WTC11 (cell line): ENCODE results near the gene FAM13C. TPM values are rescaled to one million over a fixed set of nuclear protein-coding genes. Genes with fewer than 3 reads are reported as not detected.

Source experiments
- ATAC-seq: fragments of 200-7000 bp; cut with Tn5 transposase; 2 replicates; pipeline ENCODE4 v1.10.0; 2021; ENCODE audit warnings: mild to moderate bottlenecking, moderate library complexity
- CTCF ChIA-PET: fragments of 300-600 bp; sonication (Branson Sonifier 250); formaldehyde crosslinking; loops from one replicate; lab custom pipeline; 2021; ENCODE audit warnings: antibody characterized with exemption; lab: Charles Lee
- POLR2A ChIA-PET: fragments of 350-600 bp; sonication (Branson Sonifier 250); formaldehyde crosslinking; loops from one replicate; lab custom pipeline; 2021; ENCODE audit warnings: antibody characterized with exemption; lab: Charles Lee
- DNase-seq: peaks from one replicate; pipeline ENCODE4 v3.0.0; 2021; ENCODE audit warnings: low spot score
- H3K27ac Mint-ChIP-seq: 2 replicates; pipeline ENCODE4 v1.8.0; 2021; ENCODE audit warnings: mixed read lengths
- H3K27me3 Mint-ChIP-seq: 2 replicates; pipeline ENCODE4 v1.8.0; 2021; ENCODE audit warnings: low read depth, mild to moderate bottlenecking, moderate library complexity, mixed read lengths
- H3K36me3 Mint-ChIP-seq: 2 replicates; pipeline ENCODE4 v1.8.0; 2021; ENCODE audit warnings: mixed read lengths
- H3K4me1 Mint-ChIP-seq: 2 replicates; pipeline ENCODE4 v1.8.0; 2022; ENCODE audit warnings: mixed read lengths
- H3K4me3 Mint-ChIP-seq: 2 replicates; pipeline ENCODE4 v1.8.0; 2021; ENCODE audit warnings: mild to moderate bottlenecking, moderate library complexity, mixed read lengths
- H3K9me3 Mint-ChIP-seq: 2 replicates; pipeline ENCODE4 v1.8.0; 2021; ENCODE audit warnings: mixed read lengths
- ATF1 ChIP-seq: sonication (generic); formaldehyde crosslinking; IDR thresholded peaks from 2 replicates; pipeline ENCODE4 v1.8.1; 2023; ENCODE audit warnings: mild to moderate bottlenecking, moderate library complexity, missing genetic modification reagents
- CBFB ChIP-seq: sonication (generic); formaldehyde crosslinking; IDR thresholded peaks from 2 replicates; pipeline ENCODE4 v1.8.1; 2022; ENCODE audit warnings: mild to moderate bottlenecking, low read depth, missing genetic modification reagents
- EMX1 ChIP-seq: fragments of 250-450 bp; sonication (Bioruptor Pico); IDR thresholded peaks from 2 replicates; pipeline ENCODE4 v1.8.0; 2021; ENCODE audit warnings: mild to moderate bottlenecking
- ETV6 ChIP-seq: sonication (generic); formaldehyde crosslinking; IDR thresholded peaks from 2 replicates; pipeline ENCODE4 v1.8.1; 2022; ENCODE audit warnings: mild to moderate bottlenecking, missing genetic modification reagents
- GRHL2 ChIP-seq: fragments of 250-450 bp; sonication (Bioruptor Pico); IDR thresholded peaks from 2 replicates; pipeline ENCODE4 v1.8.0; 2022; ENCODE audit warnings: mild to moderate bottlenecking, moderate library complexity; ENCODE audit not compliant: insufficient replicate concordance, severe bottlenecking
- IRF1 ChIP-seq: sonication (generic); formaldehyde crosslinking; IDR thresholded peaks from 2 replicates; pipeline ENCODE4 v1.8.0; 2023; ENCODE audit warnings: missing genetic modification reagents
- JUN ChIP-seq: sonication (generic); formaldehyde crosslinking; IDR thresholded peaks from 2 replicates; pipeline ENCODE4 v1.8.0; 2023; ENCODE audit warnings: mild to moderate bottlenecking, missing genetic modification reagents
- NR3C1 ChIP-seq: sonication (generic); formaldehyde crosslinking; conservative IDR thresholded peaks from 2 replicates; pipeline ENCODE4 v1.8.1; 2023; ENCODE audit warnings: low read depth, mild to moderate bottlenecking, missing genetic modification reagents
- PRRX2 ChIP-seq: fragments of 250-450 bp; sonication (Bioruptor Pico); IDR thresholded peaks from 2 replicates; pipeline ENCODE4 v1.8.0; 2021; ENCODE audit warnings: mild to moderate bottlenecking
- SMAD3 ChIP-seq: sonication (generic); formaldehyde crosslinking; IDR thresholded peaks from 2 replicates; pipeline ENCODE4 v1.8.0; 2022; ENCODE audit warnings: missing genetic modification reagents, mild to moderate bottlenecking, borderline replicate concordance
- SMAD4 ChIP-seq: sonication (generic); formaldehyde crosslinking; IDR thresholded peaks from 2 replicates; pipeline ENCODE4 v1.8.0; 2022; ENCODE audit warnings: mild to moderate bottlenecking, missing genetic modification reagents
- SOX15 ChIP-seq: fragments of 250-450 bp; sonication (Bioruptor Pico); IDR thresholded peaks from 2 replicates; pipeline ENCODE4 v1.9.0; 2021; ENCODE audit warnings: mild to moderate bottlenecking
- TEAD1 ChIP-seq: sonication (generic); formaldehyde crosslinking; IDR thresholded peaks from 2 replicates; pipeline ENCODE4 v1.8.0; 2022; ENCODE audit warnings: mild to moderate bottlenecking, missing genetic modification reagents
- TEAD4 ChIP-seq: sonication (generic); formaldehyde crosslinking; IDR thresholded peaks from 2 replicates; pipeline ENCODE4 v1.8.0; 2022; ENCODE audit warnings: mild to moderate bottlenecking, missing genetic modification reagents
- ZNF138 ChIP-seq: sonication (generic); formaldehyde crosslinking; conservative IDR thresholded peaks from 2 replicates; pipeline ENCODE4 v1.8.1; 2022; ENCODE audit warnings: mild to moderate bottlenecking, moderate library complexity, missing genetic modification reagents
- ZNF423 ChIP-seq: fragments of 250-450 bp; sonication (Bioruptor Pico); IDR thresholded peaks from 2 replicates; pipeline ENCODE4 v2.1.2; 2022; ENCODE audit warnings: mild to moderate bottlenecking, moderate library complexity
- total RNA-seq: library from RNA; stranded (reverse); gene quantifications from 3 replicates; pipeline ENCODE4 v1.2.3, GENCODE V29; 2021
- TF ChIP-seq, protein P1 (sequence below): sonication (generic); formaldehyde crosslinking; IDR thresholded peaks from 2 replicates; pipeline ENCODE4 v1.8.1; 2022; ENCODE audit warnings: mild to moderate bottlenecking, missing genetic modification reagents, moderate library complexity, borderline replicate concordance
- TF ChIP-seq, protein P2 (sequence below): sonication (generic); formaldehyde crosslinking; IDR thresholded peaks from 2 replicates; pipeline ENCODE4 v1.8.0; 2022; ENCODE audit warnings: mild to moderate bottlenecking, missing genetic modification reagents
- TF ChIP-seq, protein P3 (sequence below): fragments of 200-600 bp; IDR thresholded peaks from 2 replicates; pipeline ENCODE4 v1.8.0; 2022; ENCODE audit warnings: antibody characterized with exemption
- TF ChIP-seq, protein P4 (sequence below): sonication (generic); formaldehyde crosslinking; IDR thresholded peaks from 2 replicates; pipeline ENCODE4 v1.8.1; 2022; ENCODE audit warnings: missing genetic modification reagents, borderline replicate concordance
- TF ChIP-seq, protein P5 (sequence below): sonication (generic); formaldehyde crosslinking; conservative IDR thresholded peaks from 2 replicates; pipeline ENCODE4 v1.8.1; 2022; ENCODE audit warnings: mild to moderate bottlenecking, missing genetic modification reagents
- TF ChIP-seq, protein P6 (sequence below): sonication (generic); formaldehyde crosslinking; IDR thresholded peaks from 2 replicates; pipeline ENCODE4 v1.8.1; 2022; ENCODE audit warnings: low read depth, mild to moderate bottlenecking, moderate library complexity, missing genetic modification reagents, borderline replicate concordance
- TF ChIP-seq, protein P7 (sequence below): sonication (generic); formaldehyde crosslinking; IDR thresholded peaks from 2 replicates; pipeline ENCODE4 v1.8.0; 2022; ENCODE audit warnings: mild to moderate bottlenecking, missing genetic modification reagents

FAM13C gene
- total RNA-seq, 1 experiment from 2014 or later, result 1.5 TPM

DNA sequence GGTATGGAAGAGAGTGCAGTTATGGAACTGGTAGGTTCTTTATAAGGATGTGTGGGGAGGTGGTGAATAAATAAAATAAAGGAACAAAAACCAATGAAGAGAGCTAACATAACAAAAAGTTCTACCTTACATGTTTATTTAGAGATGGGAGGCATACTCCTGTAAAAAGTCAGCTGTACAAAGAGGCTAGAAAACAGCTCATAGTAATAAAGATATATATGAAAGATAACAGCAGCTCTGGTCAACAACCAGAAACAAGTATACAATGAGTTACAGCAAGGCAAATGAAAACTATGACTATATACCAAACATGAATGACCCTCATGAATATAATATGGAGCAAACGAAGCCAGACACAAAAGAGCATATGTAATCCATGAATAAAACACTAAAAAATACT is 62.0 kb downstream of the FAM13C start:
- CTCF ChIA-PET, result no interaction called here
- DNase-seq (no peak), ATAC-seq (no peak)
- POLR2A ChIA-PET, result no interaction called here
- TF ChIP-seq NR3C1 (CRISPR knock-in tag) (no peak), SMAD3 (no peak), SMAD4 (CRISPR knock-in tag) (no peak), PRRX2 (CRISPR knock-in tag) (no peak), ZNF138 (no peak), ATF1 (CRISPR knock-in tag) (no peak), SOX15 (CRISPR knock-in tag) (no peak), TEAD1 (CRISPR knock-in tag) (no peak)
- TF ChIP-seq, protein P1, sequence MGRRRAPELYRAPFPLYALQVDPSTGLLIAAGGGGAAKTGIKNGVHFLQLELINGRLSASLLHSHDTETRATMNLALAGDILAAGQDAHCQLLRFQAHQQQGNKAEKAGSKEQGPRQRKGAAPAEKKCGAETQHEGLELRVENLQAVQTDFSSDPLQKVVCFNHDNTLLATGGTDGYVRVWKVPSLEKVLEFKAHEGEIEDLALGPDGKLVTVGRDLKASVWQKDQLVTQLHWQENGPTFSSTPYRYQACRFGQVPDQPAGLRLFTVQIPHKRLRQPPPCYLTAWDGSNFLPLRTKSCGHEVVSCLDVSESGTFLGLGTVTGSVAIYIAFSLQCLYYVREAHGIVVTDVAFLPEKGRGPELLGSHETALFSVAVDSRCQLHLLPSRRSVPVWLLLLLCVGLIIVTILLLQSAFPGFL, result no peak
- TF ChIP-seq, protein P2, sequence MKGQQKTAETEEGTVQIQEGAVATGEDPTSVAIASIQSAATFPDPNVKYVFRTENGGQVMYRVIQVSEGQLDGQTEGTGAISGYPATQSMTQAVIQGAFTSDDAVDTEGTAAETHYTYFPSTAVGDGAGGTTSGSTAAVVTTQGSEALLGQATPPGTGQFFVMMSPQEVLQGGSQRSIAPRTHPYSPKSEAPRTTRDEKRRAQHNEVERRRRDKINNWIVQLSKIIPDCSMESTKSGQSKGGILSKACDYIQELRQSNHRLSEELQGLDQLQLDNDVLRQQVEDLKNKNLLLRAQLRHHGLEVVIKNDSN (CRISPR knock-in tag), result no peak
- TF ChIP-seq, protein P3, sequence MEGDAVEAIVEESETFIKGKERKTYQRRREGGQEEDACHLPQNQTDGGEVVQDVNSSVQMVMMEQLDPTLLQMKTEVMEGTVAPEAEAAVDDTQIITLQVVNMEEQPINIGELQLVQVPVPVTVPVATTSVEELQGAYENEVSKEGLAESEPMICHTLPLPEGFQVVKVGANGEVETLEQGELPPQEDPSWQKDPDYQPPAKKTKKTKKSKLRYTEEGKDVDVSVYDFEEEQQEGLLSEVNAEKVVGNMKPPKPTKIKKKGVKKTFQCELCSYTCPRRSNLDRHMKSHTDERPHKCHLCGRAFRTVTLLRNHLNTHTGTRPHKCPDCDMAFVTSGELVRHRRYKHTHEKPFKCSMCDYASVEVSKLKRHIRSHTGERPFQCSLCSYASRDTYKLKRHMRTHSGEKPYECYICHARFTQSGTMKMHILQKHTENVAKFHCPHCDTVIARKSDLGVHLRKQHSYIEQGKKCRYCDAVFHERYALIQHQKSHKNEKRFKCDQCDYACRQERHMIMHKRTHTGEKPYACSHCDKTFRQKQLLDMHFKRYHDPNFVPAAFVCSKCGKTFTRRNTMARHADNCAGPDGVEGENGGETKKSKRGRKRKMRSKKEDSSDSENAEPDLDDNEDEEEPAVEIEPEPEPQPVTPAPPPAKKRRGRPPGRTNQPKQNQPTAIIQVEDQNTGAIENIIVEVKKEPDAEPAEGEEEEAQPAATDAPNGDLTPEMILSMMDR, result no peak
- TF ChIP-seq, protein P4, sequence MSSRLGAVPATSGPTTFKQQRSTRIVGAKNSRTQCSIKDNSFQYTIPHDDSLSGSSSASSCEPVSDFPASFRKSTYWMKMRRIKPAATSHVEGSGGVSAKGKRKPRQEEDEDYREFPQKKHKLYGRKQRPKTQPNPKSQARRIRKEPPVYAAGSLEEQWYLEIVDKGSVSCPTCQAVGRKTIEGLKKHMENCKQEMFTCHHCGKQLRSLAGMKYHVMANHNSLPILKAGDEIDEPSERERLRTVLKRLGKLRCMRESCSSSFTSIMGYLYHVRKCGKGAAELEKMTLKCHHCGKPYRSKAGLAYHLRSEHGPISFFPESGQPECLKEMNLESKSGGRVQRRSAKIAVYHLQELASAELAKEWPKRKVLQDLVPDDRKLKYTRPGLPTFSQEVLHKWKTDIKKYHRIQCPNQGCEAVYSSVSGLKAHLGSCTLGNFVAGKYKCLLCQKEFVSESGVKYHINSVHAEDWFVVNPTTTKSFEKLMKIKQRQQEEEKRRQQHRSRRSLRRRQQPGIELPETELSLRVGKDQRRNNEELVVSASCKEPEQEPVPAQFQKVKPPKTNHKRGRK, result no peak
- TF ChIP-seq, protein P5, sequence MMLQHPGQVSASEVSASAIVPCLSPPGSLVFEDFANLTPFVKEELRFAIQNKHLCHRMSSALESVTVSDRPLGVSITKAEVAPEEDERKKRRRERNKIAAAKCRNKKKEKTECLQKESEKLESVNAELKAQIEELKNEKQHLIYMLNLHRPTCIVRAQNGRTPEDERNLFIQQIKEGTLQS (CRISPR knock-in tag), result no peak
- TF ChIP-seq, all 79 proteins: peak for 0
- Mint-ChIP-seq H3K27ac (no peak overlapping the region), H3K4me3 (no peak overlapping the region), H3K27me3 (no peaks in the 10 kb centered on the region), H3K4me1 (peaks cover 22% of the 10 kb centered on the region), H3K36me3 (no peaks in the 10 kb centered on the region), H3K9me3 (no peaks in the 10 kb centered on the region)

DNA sequence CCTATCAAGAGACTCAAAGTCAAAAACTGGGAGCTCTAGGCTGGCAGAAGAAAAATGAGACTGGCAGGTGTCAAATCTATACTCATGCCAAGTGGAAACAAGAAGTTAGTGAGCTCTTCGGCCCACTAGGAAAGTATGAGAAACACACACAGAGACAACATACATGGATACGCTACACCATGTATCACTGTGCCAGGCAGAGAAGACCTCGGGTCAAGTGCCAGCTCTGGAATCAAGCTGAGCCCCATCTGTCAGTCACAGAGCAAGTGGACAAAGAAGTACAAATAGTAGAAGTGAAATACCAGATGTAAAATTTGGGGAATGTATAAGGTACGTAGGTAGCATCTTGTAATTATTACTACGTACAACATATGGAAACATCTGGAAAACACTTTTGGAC is 62.4 kb downstream of the FAM13C start:
- Mint-ChIP-seq H3K9me3 (no peaks in the 10 kb centered on the region), H3K36me3 (no peaks in the 10 kb centered on the region), H3K4me3 (no peak overlapping the region), H3K27ac (no peak overlapping the region), H3K27me3 (no peaks in the 10 kb centered on the region), H3K4me1 (peaks cover 27% of the 10 kb centered on the region)
- ChIA-PET CTCF (no interaction called here), POLR2A (no interaction called here)
- DNase-seq, result no peak
- no peak for ATAC-seq
- TF ChIP-seq ETV6 (CRISPR knock-in tag) (no peak), IRF1 (no peak)

DNA sequence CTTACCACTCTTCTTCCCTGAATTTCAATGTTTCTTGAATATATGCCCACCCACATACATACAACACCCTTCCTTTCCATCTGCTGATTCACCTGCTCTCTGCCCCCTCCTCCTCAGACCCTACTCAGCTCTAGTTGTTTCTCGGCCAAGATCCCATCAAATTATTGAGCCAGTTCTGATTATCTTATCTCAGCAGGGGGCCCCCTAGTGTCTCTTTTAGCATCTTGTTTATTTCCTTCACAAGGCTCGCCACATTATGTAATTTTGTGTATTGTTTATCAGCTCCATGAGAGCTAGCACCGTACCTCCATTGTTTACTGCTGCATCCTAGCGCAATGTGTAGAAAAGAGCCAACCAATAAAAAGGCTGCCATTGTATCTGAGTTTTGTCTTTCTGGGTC is 71.9 kb downstream of the FAM13C start:
- ChIA-PET POLR2A (no interaction called here), CTCF (no interaction called here)
- Mint-ChIP-seq H3K27ac (no peak overlapping the region), H3K4me1 (peaks cover 38% of the 10 kb centered on the region), H3K4me3 (no peak overlapping the region), H3K27me3 (no peaks in the 10 kb centered on the region; the same call in 1 of the 2 replicates), H3K9me3 (no peaks in the 10 kb centered on the region; the same call in 1 of the 2 replicates), H3K36me3 (no peaks in the 10 kb centered on the region)
- ATAC-seq (peak; percentile 36; the same call in 1 of the 2 replicates), DNase-seq (no peak)
- TF ChIP-seq, protein P6, sequence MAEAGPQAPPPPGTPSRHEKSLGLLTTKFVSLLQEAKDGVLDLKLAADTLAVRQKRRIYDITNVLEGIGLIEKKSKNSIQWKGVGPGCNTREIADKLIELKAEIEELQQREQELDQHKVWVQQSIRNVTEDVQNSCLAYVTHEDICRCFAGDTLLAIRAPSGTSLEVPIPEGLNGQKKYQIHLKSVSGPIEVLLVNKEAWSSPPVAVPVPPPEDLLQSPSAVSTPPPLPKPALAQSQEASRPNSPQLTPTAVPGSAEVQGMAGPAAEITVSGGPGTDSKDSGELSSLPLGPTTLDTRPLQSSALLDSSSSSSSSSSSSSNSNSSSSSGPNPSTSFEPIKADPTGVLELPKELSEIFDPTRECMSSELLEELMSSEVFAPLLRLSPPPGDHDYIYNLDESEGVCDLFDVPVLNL (CRISPR knock-in tag), result no peak
- TF ChIP-seq ZNF423 (CRISPR knock-in tag) (no peak), TEAD4 (CRISPR knock-in tag) (no peak), PRRX2 (CRISPR knock-in tag) (no peak), EMX1 (CRISPR knock-in tag) (no peak), IRF1 (no peak), GRHL2 (CRISPR knock-in tag) (no peak), CBFB (no peak), JUN (CRISPR knock-in tag) (no peak)
- TF ChIP-seq, protein P5 (CRISPR knock-in tag), result no peak
- TF ChIP-seq, protein P7, sequence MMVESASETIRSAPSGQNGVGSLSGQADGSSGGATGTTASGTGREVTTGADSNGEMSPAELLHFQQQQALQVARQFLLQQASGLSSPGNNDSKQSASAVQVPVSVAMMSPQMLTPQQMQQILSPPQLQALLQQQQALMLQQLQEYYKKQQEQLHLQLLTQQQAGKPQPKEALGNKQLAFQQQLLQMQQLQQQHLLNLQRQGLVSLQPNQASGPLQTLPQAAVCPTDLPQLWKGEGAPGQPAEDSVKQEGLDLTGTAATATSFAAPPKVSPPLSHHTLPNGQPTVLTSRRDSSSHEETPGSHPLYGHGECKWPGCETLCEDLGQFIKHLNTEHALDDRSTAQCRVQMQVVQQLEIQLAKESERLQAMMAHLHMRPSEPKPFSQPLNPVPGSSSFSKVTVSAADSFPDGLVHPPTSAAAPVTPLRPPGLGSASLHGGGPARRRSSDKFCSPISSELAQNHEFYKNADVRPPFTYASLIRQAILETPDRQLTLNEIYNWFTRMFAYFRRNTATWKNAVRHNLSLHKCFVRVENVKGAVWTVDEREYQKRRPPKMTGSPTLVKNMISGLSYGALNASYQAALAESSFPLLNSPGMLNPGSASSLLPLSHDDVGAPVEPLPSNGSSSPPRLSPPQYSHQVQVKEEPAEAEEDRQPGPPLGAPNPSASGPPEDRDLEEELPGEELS (CRISPR knock-in tag), result no peak
